ENCODE data around the gene C12orf43.

DNA sequence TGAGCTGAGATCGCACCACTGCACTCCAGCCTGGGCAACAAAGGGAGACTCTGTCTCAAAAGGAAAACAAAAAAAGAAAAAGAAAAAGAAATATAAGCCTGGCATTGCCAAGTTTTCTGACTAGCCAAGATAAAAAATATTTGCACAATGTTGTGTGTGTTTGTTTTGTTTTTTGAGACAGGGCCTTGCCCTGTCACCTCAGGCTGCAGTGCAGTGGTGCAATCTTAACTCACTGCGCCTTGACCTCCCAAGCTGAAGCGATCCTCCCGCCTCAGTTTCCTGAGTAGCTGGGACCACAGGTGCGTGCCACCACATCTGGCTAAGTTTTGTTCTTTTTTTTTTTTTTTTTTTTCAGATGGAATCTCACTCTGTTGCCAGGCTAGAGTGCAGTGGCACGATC is 5.5 kb upstream of the C12orf43 start:
- TF ChIP-seq, protein P1, sequence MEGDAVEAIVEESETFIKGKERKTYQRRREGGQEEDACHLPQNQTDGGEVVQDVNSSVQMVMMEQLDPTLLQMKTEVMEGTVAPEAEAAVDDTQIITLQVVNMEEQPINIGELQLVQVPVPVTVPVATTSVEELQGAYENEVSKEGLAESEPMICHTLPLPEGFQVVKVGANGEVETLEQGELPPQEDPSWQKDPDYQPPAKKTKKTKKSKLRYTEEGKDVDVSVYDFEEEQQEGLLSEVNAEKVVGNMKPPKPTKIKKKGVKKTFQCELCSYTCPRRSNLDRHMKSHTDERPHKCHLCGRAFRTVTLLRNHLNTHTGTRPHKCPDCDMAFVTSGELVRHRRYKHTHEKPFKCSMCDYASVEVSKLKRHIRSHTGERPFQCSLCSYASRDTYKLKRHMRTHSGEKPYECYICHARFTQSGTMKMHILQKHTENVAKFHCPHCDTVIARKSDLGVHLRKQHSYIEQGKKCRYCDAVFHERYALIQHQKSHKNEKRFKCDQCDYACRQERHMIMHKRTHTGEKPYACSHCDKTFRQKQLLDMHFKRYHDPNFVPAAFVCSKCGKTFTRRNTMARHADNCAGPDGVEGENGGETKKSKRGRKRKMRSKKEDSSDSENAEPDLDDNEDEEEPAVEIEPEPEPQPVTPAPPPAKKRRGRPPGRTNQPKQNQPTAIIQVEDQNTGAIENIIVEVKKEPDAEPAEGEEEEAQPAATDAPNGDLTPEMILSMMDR (IDR thresholded peaks at IDR 0.05): no peak
- TF ChIP-seq POLR2A (IDR thresholded peaks at IDR 0.05): no peak
- TF ChIP-seq POLR2AphosphoS5 (IDR thresholded peaks at IDR 0.05): no peak
